Spleen (tissue), 11 donors: Measurements from ENCODE around the gene NAALADL2. TPM values are rescaled to one million over a fixed set of nuclear protein-coding genes. Genes with fewer than 3 reads are reported as not detected.

ENCODE experiments used
- DNase-seq: peaks from one replicate; pipeline ENCODE4 v3.0.0-alpha.2; 2020
- H3K27ac ChIP-seq, 8 donors: fragments of 200-600 bp; sonication (generic) in 7 of 8; 1 replicate in 4 of 8; 2 replicates in 4 of 8; pipeline versions ENCODE4 v1.5.0 to v1.8.0; 2016 to 2021; ENCODE audit warnings: inconsistent platforms in 4 of 8, mild to moderate bottlenecking in 4 of 8, moderate library complexity in 1 of 8
- H3K27me3 ChIP-seq, 7 donors: fragments of 200-600 bp; sonication (generic) in 6 of 7; replicated peaks in 1 of 7; 1 replicate in 4 of 7; 2 replicates in 3 of 7; pipeline versions ENCODE4 v1.5.0 to v1.8.0; 2016 to 2021; ENCODE audit warnings: inconsistent platforms in 3 of 7, mild to moderate bottlenecking in 1 of 7
- H3K36me3 ChIP-seq, 6 donors: fragments of 200-600 bp; sonication (generic) in 5 of 6; 1 replicate in 4 of 6; 2 replicates in 2 of 6; pipeline versions ENCODE4 v1.5.0 to v1.8.0; 2016 to 2021; ENCODE audit warnings: inconsistent platforms in 2 of 6
- H3K4me1 ChIP-seq, 6 donors: fragments of 200-600 bp; sonication (generic) in 5 of 6; 1 replicate in 3 of 6; 2 replicates in 3 of 6; pipeline versions ENCODE4 v1.5.0 to v1.8.0; 2016 to 2021; ENCODE audit warnings: inconsistent platforms in 3 of 6
- H3K4me3 ChIP-seq, 8 donors: fragments of 200-600 bp; sonication (generic) in 7 of 8; 1 replicate in 4 of 8; 2 replicates in 4 of 8; pipeline versions ENCODE4 v1.5.0 to v1.8.0; 2016 to 2021; ENCODE audit warnings: inconsistent platforms in 4 of 8, mild to moderate bottlenecking in 4 of 8, moderate library complexity in 2 of 8
- H3K9me3 ChIP-seq, 8 donors: fragments of 200-600 bp; sonication (generic) in 7 of 8; 1 replicate in 4 of 8; 2 replicates in 4 of 8; pipeline versions ENCODE4 v1.5.0 to v1.8.0; 2016 to 2021; ENCODE audit warnings: inconsistent platforms in 4 of 8
- POLR2A ChIP-seq, 3 donors: fragments of 450-650 bp; IDR thresholded peaks; one replicate each; pipeline ENCODE4 v1.5.1; 2017; ENCODE audit warnings: antibody characterized with exemption in 3 of 3, mild to moderate bottlenecking in 1 of 3
- POLR2AphosphoS5 ChIP-seq, 3 donors: sonication (generic); formaldehyde crosslinking; IDR thresholded peaks; one replicate each; pipeline ENCODE4 v1.5.1; 2017; ENCODE audit warnings: antibody characterized with exemption in 3 of 3
- WGBS, 5 donors: extraction: QIAGEN DNeasy Blood & Tissue Kit in 3 of 5; methylation state at CpG; one replicate each; pipeline versions ENCODE4 v1.1.5 to v1.1.7; 2013 to 2018; 5-methylcytosine and 5-hydroxymethylcytosine counted together
- intact Hi-C: fragments of 100-400 bp; cut with DNase I; formaldehyde crosslinking; loops from one replicate; pipeline ENCODE4 v1.15.0; 2023; ENCODE audit warnings: low total_unique reads
- polyA plus RNA-seq, 3 donors: library from polyadenylated mRNA; stranded (reverse); fragments of 200-250 nt; gene quantifications; one replicate each; pipeline ENCODE4 v1.2.1, GENCODE V29; 2013
- total RNA-seq, 7 donors: library from RNA; depleted of rRNA in 3 of 7; stranded (reverse); fragments of >200 nt in 3 of 7; fragmentation: NEBNext Ultra II Directional in 4 of 7; extraction: Animal tissue kit (Norgen Biotek cat#: 25700) in 4 of 7; gene quantifications; one replicate each; pipeline versions ENCODE4 v1.1.0 to v1.2.1, GENCODE V29; 2016 to 2021
- TF ChIP-seq, protein P1 (sequence below), 11 experiments: fragments of 200-600 bp in 7 of 11; fragments of 450-650 bp in 4 of 11; sonication (generic) in 4 of 11; IDR thresholded peaks in 8 of 11; conservative IDR thresholded peaks in 3 of 11; 1 replicate in 7 of 11; 2 replicates in 4 of 11; pipeline versions ENCODE4 v1.4.0 to v1.8.0; 2016 to 2021; ENCODE audit warnings: antibody characterized with exemption in 11 of 11, inconsistent platforms in 4 of 11, mild to moderate bottlenecking in 1 of 11
- donor health status: healthy with polysubstance abuse.
- donor health status: DM: no; HTN: no; CAD: no; lungs with moderate emphysema.
- donor health status: DM: no; HTN: no; CAD: no.
- donor health status: Bipolar disorder and iron deficiency.
- donor health status: healthy.
- donor health status: DM: no; HTN: no; CAD: no.
- donor health status: DM: yes; HTN: yes; CAD: no.

NAALADL2 gene
- total and polyA plus RNA-seq, 10 donors = 0.09 to 14.4 (median 6.4) TPM

DNA sequence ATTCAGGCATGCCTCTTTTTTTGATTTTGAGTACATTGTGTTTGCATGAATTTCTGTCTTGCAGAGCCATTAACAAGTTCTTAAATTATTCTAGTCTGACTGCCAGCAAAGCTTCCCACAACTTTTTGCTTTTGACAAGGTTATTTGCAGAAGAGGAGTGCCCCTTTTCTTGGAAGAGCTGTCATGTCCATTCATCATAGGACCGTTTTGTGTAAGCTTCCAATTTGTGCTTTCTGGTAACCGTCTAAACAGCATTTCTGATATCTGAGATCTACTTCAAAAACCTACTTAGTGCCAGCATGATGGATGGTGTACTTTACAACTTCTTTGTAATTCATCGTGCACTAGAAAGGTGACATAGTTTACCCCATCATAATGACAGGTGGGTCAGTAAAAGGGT lies 379.7 kb downstream of the NAALADL2 start:
- no peak for DNase-seq
- TF ChIP-seq POLR2A (IDR thresholded peaks at IDR 0.05) (no peak), POLR2AphosphoS5 (IDR thresholded peaks at IDR 0.05) (no peak)
- TF ChIP-seq, protein P1, sequence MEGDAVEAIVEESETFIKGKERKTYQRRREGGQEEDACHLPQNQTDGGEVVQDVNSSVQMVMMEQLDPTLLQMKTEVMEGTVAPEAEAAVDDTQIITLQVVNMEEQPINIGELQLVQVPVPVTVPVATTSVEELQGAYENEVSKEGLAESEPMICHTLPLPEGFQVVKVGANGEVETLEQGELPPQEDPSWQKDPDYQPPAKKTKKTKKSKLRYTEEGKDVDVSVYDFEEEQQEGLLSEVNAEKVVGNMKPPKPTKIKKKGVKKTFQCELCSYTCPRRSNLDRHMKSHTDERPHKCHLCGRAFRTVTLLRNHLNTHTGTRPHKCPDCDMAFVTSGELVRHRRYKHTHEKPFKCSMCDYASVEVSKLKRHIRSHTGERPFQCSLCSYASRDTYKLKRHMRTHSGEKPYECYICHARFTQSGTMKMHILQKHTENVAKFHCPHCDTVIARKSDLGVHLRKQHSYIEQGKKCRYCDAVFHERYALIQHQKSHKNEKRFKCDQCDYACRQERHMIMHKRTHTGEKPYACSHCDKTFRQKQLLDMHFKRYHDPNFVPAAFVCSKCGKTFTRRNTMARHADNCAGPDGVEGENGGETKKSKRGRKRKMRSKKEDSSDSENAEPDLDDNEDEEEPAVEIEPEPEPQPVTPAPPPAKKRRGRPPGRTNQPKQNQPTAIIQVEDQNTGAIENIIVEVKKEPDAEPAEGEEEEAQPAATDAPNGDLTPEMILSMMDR (IDR thresholded peaks at IDR 0.05 in 8 of 11, conservative IDR thresholded peaks at IDR 0.05 in 3 of 11) = no peak
- 24 to 52% (median 33%) methylated on average over 3 of the region's 3 CpGs for WGBS, 5 donors

DNA sequence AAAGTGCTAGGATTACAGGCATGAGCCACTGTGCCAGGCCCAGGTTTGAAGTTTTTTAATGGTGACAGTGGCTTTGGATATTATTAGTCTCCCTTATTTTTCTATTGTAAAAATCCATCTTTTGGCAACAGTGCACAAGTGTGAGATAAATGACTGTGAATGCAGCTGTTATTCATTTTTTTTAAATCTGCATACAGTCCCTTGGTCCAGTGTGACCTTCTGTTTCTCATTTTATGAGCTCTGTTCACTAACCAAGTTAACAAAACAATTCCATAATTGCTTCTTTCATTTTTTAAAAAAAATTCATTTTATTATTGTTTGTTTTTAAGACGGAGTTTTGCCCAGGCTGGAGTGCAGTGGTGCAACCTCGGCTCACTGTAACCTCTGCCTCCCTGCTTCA lies 381.8 kb downstream of the NAALADL2 start:
- no peaks in the 10 kb centered on the region for H3K4me1 ChIP-seq
- no peak for TF ChIP-seq POLR2A (IDR thresholded peaks at IDR 0.05)
- TF ChIP-seq, protein P1 (IDR thresholded peaks at IDR 0.05 in 8 of 11, conservative IDR thresholded peaks at IDR 0.05 in 3 of 11) = no peak
- TF ChIP-seq POLR2AphosphoS5 (IDR thresholded peaks at IDR 0.05) = no peak
- no peak overlapping the region for H3K4me3 ChIP-seq
- intact Hi-C loops = no loop called here
- H3K27ac ChIP-seq = no peak overlapping the region
- 83 to 94% (median 91%) methylated on average over 2 of the region's 2 CpGs for WGBS, 5 donors
- peaks cover 0 to 4% (median 0%) of the 10 kb centered on the region in 8 donors for H3K9me3 ChIP-seq
- H3K27me3 ChIP-seq = no peaks in the 10 kb centered on the region
- H3K36me3 ChIP-seq = no peaks in the 10 kb centered on the region
- no peak for DNase-seq

More for the DNA sequence above, 379.7 kb downstream of the NAALADL2 start:
- Histone ChIP-seq H3K36me3 (no peaks in the 10 kb centered on the region), H3K27me3 (no peaks in the 10 kb centered on the region), H3K4me1 (no peaks in the 10 kb centered on the region), H3K4me3 (no peak overlapping the region), H3K9me3 (no peaks in the 10 kb centered on the region), H3K27ac (no peak overlapping the region)
- intact Hi-C loops = no loop called here

DNA sequence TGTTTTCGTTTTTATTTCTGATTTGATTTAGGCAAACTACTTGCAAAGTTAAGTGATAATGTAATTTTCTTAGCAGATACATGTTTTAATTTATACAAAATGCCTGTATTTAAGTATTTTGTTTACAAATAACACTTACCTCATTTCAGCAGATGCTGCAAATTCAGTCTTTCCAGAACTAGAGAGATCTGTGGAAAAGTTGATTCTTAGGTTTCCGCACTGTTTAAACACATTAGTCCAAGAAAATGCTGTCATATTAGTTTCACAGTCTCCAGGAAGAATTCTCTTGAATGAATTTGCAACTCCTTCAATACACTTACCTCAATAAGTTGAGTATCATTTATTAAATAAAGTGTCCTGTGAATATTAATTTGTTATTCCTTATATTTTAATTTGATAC lies 383.1 kb downstream of the NAALADL2 start:
- WGBS, 5 donors = 80 to 92% (median 84%) methylated on average over 2 of the region's 2 CpGs
- no peaks in the 10 kb centered on the region for H3K36me3 ChIP-seq
- H3K27ac ChIP-seq = no peak overlapping the region
- no peak overlapping the region for H3K4me3 ChIP-seq
- no peaks in the 10 kb centered on the region for H3K27me3 ChIP-seq
- TF ChIP-seq, protein P1 (IDR thresholded peaks at IDR 0.05 in 8 of 11, conservative IDR thresholded peaks at IDR 0.05 in 3 of 11) = no peak
- no peak for TF ChIP-seq POLR2A (IDR thresholded peaks at IDR 0.05)
- TF ChIP-seq POLR2AphosphoS5 (IDR thresholded peaks at IDR 0.05) = no peak
- peaks cover 0 to 4% (median 0%) of the 10 kb centered on the region in 8 donors for H3K9me3 ChIP-seq
- intact Hi-C loops = no loop called here
- H3K4me1 ChIP-seq = no peaks in the 10 kb centered on the region
- DNase-seq = no peak

DNA sequence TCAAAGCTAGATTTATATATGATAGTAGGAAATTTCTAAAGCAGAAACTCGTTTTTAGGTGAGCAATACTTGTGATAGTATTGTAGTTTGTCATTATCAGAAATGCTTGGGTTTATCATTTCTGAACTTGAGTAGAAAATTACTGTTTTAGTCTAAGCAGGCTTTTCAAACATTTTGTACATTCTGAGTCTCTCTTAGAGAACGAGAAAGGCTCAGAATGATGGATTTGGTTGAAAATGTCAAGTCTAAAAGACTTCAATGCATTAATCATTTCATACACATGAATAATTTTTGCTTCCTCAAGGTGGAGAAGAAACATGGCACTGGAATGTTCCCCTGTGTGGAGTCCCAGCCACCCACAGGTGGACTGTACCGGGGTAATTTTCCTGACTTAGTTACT lies 387.1 kb downstream of the NAALADL2 start:
- 53 to 72% (median 56%) methylated on average over 3 of the region's 3 CpGs for WGBS, 5 donors
- no peak for DNase-seq
- Histone ChIP-seq H3K36me3 (no peaks in the 10 kb centered on the region), H3K4me3 (no peak overlapping the region), H3K27me3 (no peaks in the 10 kb centered on the region), H3K9me3 (peaks cover 0 to 4% (median 0%) of the 10 kb centered on the region in 8 donors), H3K4me1 (no peaks in the 10 kb centered on the region), H3K27ac (no peak overlapping the region)
- TF ChIP-seq POLR2AphosphoS5 (IDR thresholded peaks at IDR 0.05) = no peak
- no peak for TF ChIP-seq POLR2A (IDR thresholded peaks at IDR 0.05)
- TF ChIP-seq, protein P1 (IDR thresholded peaks at IDR 0.05 in 8 of 11, conservative IDR thresholded peaks at IDR 0.05 in 3 of 11) = no peak
- intact Hi-C loops = no loop called here
